GM23338 (cell line): ENCODE measurements around the gene ETV6. TPM values are rescaled to one million over a fixed set of nuclear protein-coding genes. Genes with fewer than 3 reads are reported as not detected.

ENCODE experiments used
- ATAC-seq: fragments of 200-7000 bp; cut with Tn5 transposase; 3 replicates; pipeline ENCODE4 v1.9.1; 2020
- DNase-seq: peaks from one replicate; pipeline ENCODE4 v3.0.0-alpha.2; 2015; ENCODE audit warnings: low spot score
- H2AFZ ChIP-seq: fragments of 200-600 bp; sonication (generic); 2 replicates; pipeline ENCODE4 v1.8.0; 2016; ENCODE audit warnings: antibody characterized with exemption, mild to moderate bottlenecking, moderate library complexity
- H3F3A ChIP-seq: fragments of 200-600 bp; sonication (generic); replicated peaks from 2 replicates; pipeline ENCODE4 v1.8.0; 2017; ENCODE audit warnings: antibody characterized with exemption, mixed run types, low read depth
- H3K27ac ChIP-seq: fragments of 200-600 bp; sonication (generic); 2 replicates; pipeline ENCODE4 v1.6.1; 2016; ENCODE audit warnings: low read depth
- H3K27me3 ChIP-seq: fragments of 200-600 bp; sonication (generic); 2 replicates; pipeline ENCODE4 v1.8.0; 2016; ENCODE audit warnings: mild to moderate bottlenecking, mixed run types, moderate library complexity; ENCODE audit not compliant: insufficient read depth
- H3K36me3 ChIP-seq: fragments of 200-600 bp; sonication (generic); 2 replicates; pipeline ENCODE4 v1.8.0; 2016; ENCODE audit warnings: mild to moderate bottlenecking; ENCODE audit not compliant: insufficient read depth
- H3K4me1 ChIP-seq: fragments of 200-600 bp; sonication (generic); 2 replicates; pipeline ENCODE4 v1.8.0; 2016; ENCODE audit warnings: mild to moderate bottlenecking, moderate library complexity; ENCODE audit not compliant: insufficient read depth
- H3K4me2 ChIP-seq: fragments of 200-600 bp; sonication (generic); 2 replicates; pipeline ENCODE4 v1.7.1; 2017; ENCODE audit warnings: mixed run types
- H3K4me3 ChIP-seq: fragments of 200-600 bp; sonication (generic); 2 replicates; pipeline ENCODE4 v1.6.1; 2016; ENCODE audit warnings: mixed run types
- H3K79me2 ChIP-seq: fragments of 200-600 bp; sonication (generic); replicated peaks from 2 replicates; pipeline ENCODE4 v1.8.0; 2017; ENCODE audit warnings: mild to moderate bottlenecking; ENCODE audit not compliant: insufficient read depth
- H3K9me2 ChIP-seq: fragments of 200-600 bp; sonication (generic); 2 replicates; pipeline ENCODE4 v1.8.0; 2017; ENCODE audit not compliant: insufficient read depth
- H4K20me1 ChIP-seq: fragments of 200-600 bp; sonication (generic); replicated peaks from 2 replicates; pipeline ENCODE4 v1.8.0; 2017; ENCODE audit warnings: mild to moderate bottlenecking; ENCODE audit not compliant: insufficient read depth
- H3K27ac Mint-ChIP-seq: 2 replicates; pipeline ENCODE4 v1.8.0; 2020; ENCODE audit warnings: inconsistent platforms, mild to moderate bottlenecking, moderate library complexity, mixed read lengths
- H3K27me3 Mint-ChIP-seq: 3 replicates; pipeline ENCODE4 v1.8.0; 2022; ENCODE audit warnings: low read depth, mild to moderate bottlenecking, moderate library complexity, mixed read lengths, inconsistent platforms; ENCODE audit not compliant: insufficient read depth, poor library complexity
- H3K36me3 Mint-ChIP-seq: 3 replicates; pipeline ENCODE4 v1.8.0; 2021; ENCODE audit warnings: low read depth, mild to moderate bottlenecking, inconsistent platforms, moderate library complexity, mixed read lengths
- H3K4me1 Mint-ChIP-seq: 3 replicates; pipeline ENCODE4 v1.8.0; 2020; ENCODE audit warnings: mild to moderate bottlenecking, inconsistent platforms, mixed read lengths
- H3K4me3 Mint-ChIP-seq: 3 replicates; pipeline ENCODE4 v1.8.0; 2021; ENCODE audit warnings: moderate library complexity, mild to moderate bottlenecking, inconsistent platforms, mixed read lengths
- H3K9me3 Mint-ChIP-seq: 3 replicates; pipeline ENCODE4 v1.8.0; 2020; ENCODE audit warnings: moderate library complexity, mild to moderate bottlenecking, inconsistent platforms, mixed read lengths
- ETS1 ChIP-seq: IDR thresholded peaks from 2 replicates; pipeline ENCODE4 v1.6.1; 2016; ENCODE audit warnings: antibody characterized with exemption
- EZH2 ChIP-seq: fragments of 200-600 bp; sonication (generic); IDR thresholded peaks from one replicate; pipeline ENCODE4 v1.8.0; 2017; ENCODE audit warnings: antibody characterized with exemption, mild to moderate bottlenecking, low read depth; ENCODE audit not compliant: unreplicated experiment
- EZH2phosphoT487 ChIP-seq: fragments of 200-600 bp; sonication (generic); IDR thresholded peaks from one replicate; pipeline ENCODE4 v1.8.1; 2018; ENCODE audit warnings: antibody characterized with exemption; ENCODE audit not compliant: unreplicated experiment
- JUNB ChIP-seq: IDR thresholded peaks from one replicate; pipeline ENCODE4 v1.6.1; 2016; ENCODE audit warnings: antibody characterized with exemption; ENCODE audit not compliant: unreplicated experiment
- NANOG ChIP-seq: IDR thresholded peaks from 2 replicates; pipeline ENCODE4 v1.6.1; 2016; ENCODE audit warnings: antibody characterized with exemption, borderline replicate concordance
- POLR2AphosphoS5 ChIP-seq: IDR thresholded peaks from 2 replicates; pipeline ENCODE4 v1.6.1; 2016; ENCODE audit warnings: antibody characterized with exemption, low read depth
- STAT1 ChIP-seq: IDR thresholded peaks from one replicate; pipeline ENCODE4 v1.6.1; 2016; ENCODE audit warnings: antibody characterized with exemption; ENCODE audit not compliant: unreplicated experiment
- ZNF331 ChIP-seq: fragments of 250-450 bp; sonication (Bioruptor Pico); IDR thresholded peaks from 2 replicates; pipeline ENCODE4 v1.5.0; 2020; ENCODE audit warnings: low read depth, mild to moderate bottlenecking, moderate library complexity
- polyA plus RNA-seq: library from polyadenylated mRNA; unstranded; fragments of >200 nt; fragmentation: Nextera tagmentation; extraction: Ambion mirVana; gene quantifications from 2 replicates; pipeline ENCODE4 v1.2.1, GENCODE V29; 2016
- total RNA-seq: library from RNA; depleted of rRNA; stranded (reverse); fragments of >200 nt; shearing (Covaris generic); gene quantifications from 2 replicates; pipeline ENCODE4 v1.2.3, GENCODE V29; 2014
- TF ChIP-seq, protein P1 (sequence below): fragments of 250-450 bp; sonication (Bioruptor Pico); IDR thresholded peaks from 2 replicates; pipeline ENCODE4 v1.5.0; 2020; ENCODE audit warnings: mild to moderate bottlenecking, moderate library complexity

ETV6 gene
- total and polyA plus RNA-seq, 2 experiments from 2014 or later = 7.5 to 15.1 TPM

- no peaks in the 10 kb centered on the region for H3K27me3 Mint-ChIP-seq
- no peaks in the 10 kb centered on the region for H3K9me3 Mint-ChIP-seq
- Histone ChIP-seq H3K79me2 (peaks cover 34% of the 10 kb centered on the region), H3K9me2 (no peaks in the 10 kb centered on the region), H3K4me1 (no peaks in the 10 kb centered on the region), H3K36me3 (no peaks in the 10 kb centered on the region), H4K20me1 (peaks cover 5% of the 10 kb centered on the region; the same call in 1 of the 2 replicates), H3K4me3 (no peak overlapping the region), H3K27ac (no peak overlapping the region; the same call in 1 of the 2 replicates), H3K4me2 (no peak overlapping the region), H3K27me3 (no peaks in the 10 kb centered on the region), H3F3A (no peaks in the 10 kb centered on the region), H2AFZ (no peak overlapping the region)
- no peak overlapping the region for H3K27ac Mint-ChIP-seq
- no peak for DNase-seq
- no peak for ATAC-seq
- TF ChIP-seq POLR2AphosphoS5 = no peak
- TF ChIP-seq STAT1 = no peak
- TF ChIP-seq ETS1 = no peak
- no peak for TF ChIP-seq EZH2phosphoT487
- TF ChIP-seq ZNF331 (CRISPR knock-in tag) = no peak
- no peak for TF ChIP-seq EZH2
- TF ChIP-seq JUNB = no peak
- TF ChIP-seq NANOG = no peak
- TF ChIP-seq, protein P1, sequence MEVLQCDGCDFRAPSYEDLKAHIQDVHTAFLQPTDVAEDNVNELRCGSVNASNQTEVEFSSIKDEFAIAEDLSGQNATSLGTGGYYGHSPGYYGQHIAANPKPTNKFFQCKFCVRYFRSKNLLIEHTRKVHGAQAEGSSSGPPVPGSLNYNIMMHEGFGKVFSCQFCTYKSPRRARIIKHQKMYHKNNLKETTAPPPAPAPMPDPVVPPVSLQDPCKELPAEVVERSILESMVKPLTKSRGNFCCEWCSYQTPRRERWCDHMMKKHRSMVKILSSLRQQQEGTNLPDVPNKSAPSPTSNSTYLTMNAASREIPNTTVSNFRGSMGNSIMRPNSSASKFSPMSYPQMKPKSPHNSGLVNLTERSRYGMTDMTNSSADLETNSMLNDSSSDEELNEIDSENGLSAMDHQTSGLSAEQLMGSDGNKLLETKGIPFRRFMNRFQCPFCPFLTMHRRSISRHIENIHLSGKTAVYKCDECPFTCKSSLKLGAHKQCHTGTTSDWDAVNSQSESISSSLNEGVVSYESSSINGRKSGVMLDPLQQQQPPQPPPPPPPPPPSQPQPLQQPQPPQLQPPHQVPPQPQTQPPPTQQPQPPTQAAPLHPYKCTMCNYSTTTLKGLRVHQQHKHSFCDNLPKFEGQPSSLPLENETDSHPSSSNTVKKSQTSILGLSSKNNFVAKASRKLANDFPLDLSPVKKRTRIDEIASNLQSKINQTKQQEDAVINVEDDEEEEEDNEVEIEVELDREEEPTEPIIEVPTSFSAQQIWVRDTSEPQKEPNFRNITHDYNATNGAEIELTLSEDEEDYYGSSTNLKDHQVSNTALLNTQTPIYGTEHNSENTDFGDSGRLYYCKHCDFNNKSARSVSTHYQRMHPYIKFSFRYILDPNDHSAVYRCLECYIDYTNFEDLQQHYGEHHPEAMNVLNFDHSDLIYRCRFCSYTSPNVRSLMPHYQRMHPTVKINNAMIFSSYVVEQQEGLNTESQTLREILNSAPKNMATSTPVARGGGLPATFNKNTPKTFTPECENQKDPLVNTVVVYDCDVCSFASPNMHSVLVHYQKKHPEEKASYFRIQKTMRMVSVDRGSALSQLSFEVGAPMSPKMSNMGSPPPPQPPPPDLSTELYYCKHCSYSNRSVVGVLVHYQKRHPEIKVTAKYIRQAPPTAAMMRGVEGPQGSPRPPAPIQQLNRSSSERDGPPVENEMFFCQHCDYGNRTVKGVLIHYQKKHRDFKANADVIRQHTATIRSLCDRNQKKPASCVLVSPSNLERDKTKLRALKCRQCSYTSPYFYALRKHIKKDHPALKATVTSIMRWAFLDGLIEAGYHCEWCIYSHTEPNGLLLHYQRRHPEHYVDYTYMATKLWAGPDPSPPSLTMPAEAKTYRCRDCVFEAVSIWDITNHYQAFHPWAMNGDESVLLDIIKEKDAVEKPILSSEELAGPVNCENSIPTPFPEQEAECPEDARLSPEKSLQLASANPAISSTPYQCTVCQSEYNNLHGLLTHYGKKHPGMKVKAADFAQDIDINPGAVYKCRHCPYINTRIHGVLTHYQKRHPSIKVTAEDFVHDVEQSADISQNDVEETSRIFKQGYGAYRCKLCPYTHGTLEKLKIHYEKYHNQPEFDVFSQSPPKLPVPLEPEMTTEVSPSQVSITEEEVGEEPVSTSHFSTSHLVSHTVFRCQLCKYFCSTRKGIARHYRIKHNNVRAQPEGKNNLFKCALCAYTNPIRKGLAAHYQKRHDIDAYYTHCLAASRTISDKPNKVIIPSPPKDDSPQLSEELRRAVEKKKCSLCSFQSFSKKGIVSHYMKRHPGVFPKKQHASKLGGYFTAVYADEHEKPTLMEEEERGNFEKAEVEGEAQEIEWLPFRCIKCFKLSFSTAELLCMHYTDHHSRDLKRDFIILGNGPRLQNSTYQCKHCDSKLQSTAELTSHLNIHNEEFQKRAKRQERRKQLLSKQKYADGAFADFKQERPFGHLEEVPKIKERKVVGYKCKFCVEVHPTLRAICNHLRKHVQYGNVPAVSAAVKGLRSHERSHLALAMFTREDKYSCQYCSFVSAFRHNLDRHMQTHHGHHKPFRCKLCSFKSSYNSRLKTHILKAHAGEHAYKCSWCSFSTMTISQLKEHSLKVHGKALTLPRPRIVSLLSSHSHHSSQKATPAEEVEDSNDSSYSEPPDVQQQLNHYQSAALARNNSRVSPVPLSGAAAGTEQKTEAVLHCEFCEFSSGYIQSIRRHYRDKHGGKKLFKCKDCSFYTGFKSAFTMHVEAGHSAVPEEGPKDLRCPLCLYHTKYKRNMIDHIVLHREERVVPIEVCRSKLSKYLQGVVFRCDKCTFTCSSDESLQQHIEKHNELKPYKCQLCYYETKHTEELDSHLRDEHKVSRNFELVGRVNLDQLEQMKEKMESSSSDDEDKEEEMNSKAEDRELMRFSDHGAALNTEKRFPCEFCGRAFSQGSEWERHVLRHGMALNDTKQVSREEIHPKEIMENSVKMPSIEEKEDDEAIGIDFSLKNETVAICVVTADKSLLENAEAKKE (CRISPR knock-in tag) = no peak
- H3K4me1 Mint-ChIP-seq = peaks cover 5% of the 10 kb centered on the region
- H3K4me3 Mint-ChIP-seq = no peak overlapping the region
- no peaks in the 10 kb centered on the region for H3K36me3 Mint-ChIP-seq
Measured at GRCh38 chr12:11694528-11694927, 45.1 kb downstream of the ETV6 start.
